SK-N-MC (cell line): ENCODE results near the gene TGM4.

Experiments
- EZH2 ChIP-seq: fragments of 200-600 bp; sonication (generic); IDR thresholded peaks from one replicate; pipeline ENCODE4 v1.6.1; 2017; ENCODE audit warnings: antibody characterized with exemption
- POLR2AphosphoS5 ChIP-seq: IDR thresholded peaks from 2 replicates; pipeline ENCODE4 v1.6.1; 2012; ENCODE audit warnings: mild to moderate bottlenecking, low read depth, low read length, borderline replicate concordance

DNA sequence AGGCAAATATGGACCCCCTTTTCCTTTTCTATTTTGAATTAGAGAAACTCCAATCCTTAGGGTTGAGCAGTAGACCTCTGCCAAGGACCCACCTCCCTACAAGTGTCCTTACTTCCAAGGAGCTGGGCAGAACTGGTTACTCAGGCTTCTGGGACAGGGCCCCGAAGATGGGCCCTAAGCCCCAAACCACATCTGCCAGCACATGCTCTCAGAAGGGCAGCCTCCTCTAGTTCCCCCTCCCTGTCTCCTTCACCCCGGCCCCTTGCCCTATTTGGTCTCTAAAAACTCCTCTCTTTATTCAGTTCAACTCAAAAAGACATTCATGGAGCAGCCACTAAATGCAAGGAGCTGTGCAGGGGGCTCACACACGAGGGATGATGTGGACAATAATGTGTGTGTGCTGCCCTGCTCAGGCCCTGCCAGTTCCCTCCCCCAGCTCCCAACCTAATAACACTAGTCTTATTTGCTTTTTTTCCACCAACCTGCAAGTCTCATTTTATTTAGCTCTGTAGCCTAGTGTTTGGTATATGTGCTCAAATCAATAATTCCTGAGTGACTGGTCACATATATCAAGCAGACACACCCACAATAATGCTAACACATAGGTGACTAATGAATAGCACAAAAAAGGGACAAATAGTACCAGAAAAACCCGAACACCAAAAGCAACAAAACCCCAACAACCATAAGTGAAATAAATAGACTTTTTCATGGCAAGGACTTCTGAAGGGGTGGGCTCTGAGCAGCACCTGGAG, 89.3 kb downstream of the TGM4 start:
- TF ChIP-seq POLR2AphosphoS5 (no peak), EZH2 (no peak)
